ENCODE data around the gene ZNF837.

The ZNF837 gene

GRCh38 chr19:58392945-58393724, 12.3 kb upstream of the ZNF837 start:
- DNase-seq (ENCODE audit: extremely low spot score) = no peak
- CTCF ChIA-PET = no interaction called here
- POLR2A ChIA-PET = no interaction called here
- no peak for TF ChIP-seq HDGF (IDR thresholded peaks at IDR 0.05; ENCODE audit: borderline replicate concordance)
- TF ChIP-seq BHLHE40 (IDR thresholded peaks at IDR 0.05; ENCODE audit: borderline replicate concordance) = no peak
- TF ChIP-seq ARNT (IDR thresholded peaks at IDR 0.05) = no peak
- no peak for TF ChIP-seq SUZ12 (IDR thresholded peaks at IDR 0.05)
- no peak for TF ChIP-seq FOXK2 (IDR thresholded peaks at IDR 0.05)
- no peak for TF ChIP-seq FOXM1 (IDR thresholded peaks at IDR 0.05; ENCODE audit: borderline replicate concordance)
- TF ChIP-seq TARDBP (IDR thresholded peaks at IDR 0.05) = no peak
- no peak for TF ChIP-seq ZNF384 (IDR thresholded peaks at IDR 0.05)
- no peak for TF ChIP-seq CTBP1 (IDR thresholded peaks at IDR 0.05; ENCODE audit: borderline replicate concordance)

GRCh38 chr19:58388175-58388526, 7.3 kb upstream of the ZNF837 start:
- CTCF ChIA-PET = no interaction called here
- POLR2A ChIA-PET = interaction anchor here (0.9 to 3.5 kb wide), 3 partner anchors 25 to 194 kb away, joined by 3 to 21 read pairs (median 4); partner anchors contain the start of gene ZNF497

GRCh38 chr19:58387338-58388174, 6.7 kb upstream of the ZNF837 start:
- ChIA-PET POLR2A (interaction anchor here (0.6 to 3.5 kb wide), 5 partner anchors 16 to 194 kb away, joined by 3 to 21 read pairs (median 4); partner anchors contain the start of genes ZNF497 and ZNF584), CTCF (interaction anchor here (0.6 kb wide), 1 partner anchor 141 kb away, joined by 3 read pairs; no protein-coding TSS in a partner anchor)
- no peak for DNase-seq (ENCODE audit: extremely low spot score)
- TF ChIP-seq FOXK2 (IDR thresholded peaks at IDR 0.05) (no peak), PKNOX1 (IDR thresholded peaks at IDR 0.05) (no peak), TARDBP (IDR thresholded peaks at IDR 0.05) (no peak), ARNT (IDR thresholded peaks at IDR 0.05) (no peak), CTBP1 (IDR thresholded peaks at IDR 0.05; ENCODE audit: borderline replicate concordance) (no peak), SP1 (IDR thresholded peaks at IDR 0.05) (no peak), HDGF (IDR thresholded peaks at IDR 0.05; ENCODE audit: borderline replicate concordance) (no peak), ZNF384 (IDR thresholded peaks at IDR 0.05) (no peak), FOXM1 (IDR thresholded peaks at IDR 0.05; ENCODE audit: borderline replicate concordance) (no peak), FOXA1 (IDR thresholded peaks at IDR 0.05) (no peak)

More at GRCh38 chr19:58388175-58388526, 7.3 kb upstream of the ZNF837 start:
- no peak for DNase-seq (ENCODE audit: extremely low spot score)
- TF ChIP-seq L3MBTL2 (conservative IDR thresholded peaks at IDR 0.05) = no peak
- TF ChIP-seq LEF1 (IDR thresholded peaks at IDR 0.05; ENCODE audit: borderline replicate concordance) = no peak

- peak; percentile 98 for DNase-seq (ENCODE audit: extremely low spot score)
- ChIA-PET POLR2A (interaction anchor here (0.7 to 3.5 kb wide), 4 partner anchors 13 to 169 kb away, joined by 3 to 21 read pairs (median 4); partner anchors contain the start of genes CHMP2A, ZNF497 and ZNF584), CTCF (no interaction called here)
- TF ChIP-seq CTBP1 (IDR thresholded peaks at IDR 0.05; ENCODE audit: borderline replicate concordance) (no peak), L3MBTL2 (conservative IDR thresholded peaks at IDR 0.05) (peak; percentile 92), BHLHE40 (IDR thresholded peaks at IDR 0.05; ENCODE audit: borderline replicate concordance) (no peak), ELF4 (IDR thresholded peaks at IDR 0.05) (peak; percentile 94)
Measured at GRCh38 chr19:58386576-58387337, 5.9 kb upstream of the ZNF837 start, which contains the start of gene RPS5. Gene RPS5, plus strand, starts transcription at chr19:58387269. Its CDS starts 869 bp downstream, at chr19:58388138.

GRCh38 chr19:58385891-58386575, 5.2 kb upstream of the ZNF837 start:
- no peak for TF ChIP-seq NFRKB (IDR thresholded peaks at IDR 0.05)
- TF ChIP-seq ZNF384 (IDR thresholded peaks at IDR 0.05) = no peak
- no peak for TF ChIP-seq SP1 (IDR thresholded peaks at IDR 0.05)
- no peak for TF ChIP-seq LEF1 (IDR thresholded peaks at IDR 0.05; ENCODE audit: borderline replicate concordance)
- TF ChIP-seq SUZ12 (IDR thresholded peaks at IDR 0.05) = no peak
- TF ChIP-seq FOXM1 (IDR thresholded peaks at IDR 0.05; ENCODE audit: borderline replicate concordance) = no peak
- TF ChIP-seq HDGF (IDR thresholded peaks at IDR 0.05; ENCODE audit: borderline replicate concordance) = no peak
- no peak for TF ChIP-seq CTBP1 (IDR thresholded peaks at IDR 0.05; ENCODE audit: borderline replicate concordance)
- TF ChIP-seq FOXA1 (IDR thresholded peaks at IDR 0.05) = no peak
- no peak for TF ChIP-seq BHLHE40 (IDR thresholded peaks at IDR 0.05; ENCODE audit: borderline replicate concordance)
- TF ChIP-seq PKNOX1 (IDR thresholded peaks at IDR 0.05) = no peak
- TF ChIP-seq L3MBTL2 (conservative IDR thresholded peaks at IDR 0.05) = no peak
- TF ChIP-seq TARDBP (IDR thresholded peaks at IDR 0.05) = no peak
- TF ChIP-seq ARNT (IDR thresholded peaks at IDR 0.05) = no peak
- TF ChIP-seq ELF4 (IDR thresholded peaks at IDR 0.05) = no peak
- ChIA-PET CTCF (no interaction called here), POLR2A (interaction anchor here (0.7 to 3.5 kb wide), 3 partner anchors 12 to 169 kb away, joined by 3 to 21 read pairs (median 6); partner anchors contain the start of genes CHMP2A and ZNF497)
- DNase-seq (ENCODE audit: extremely low spot score) = no peak

Data from HEK293T (cell line).